Measurements from ENCODE around the gene ST3GAL3.

ST3GAL3 gene

GRCh38 chr1:43885279-43885801, 178.0 kb downstream of the ST3GAL3 start:
- Histone ChIP-seq H3K9ac (no peak overlapping the region), H3K4me2 (peak overlapping the region in 8 of 11 experiments; percentile 33 to 69 (median 55); a peak in 15 of 22 replicates), H3K4me1 (peaks cover 12 to 53% (median 39%) of the 10 kb centered on the region in 10 experiments), H4K20me1 (no peaks in the 10 kb centered on the region), H3K27me3 (no peaks in the 10 kb centered on the region), H3K27ac (peak overlapping the region in 2 of 11 experiments; percentile 7 to 29; a peak in 1 of 22 replicates), H3K36me3 (peaks cover 0 to 45% (median 7%) of the 10 kb centered on the region in 11 experiments; a peak in 9 of 22 replicates), H3K9me3 (replicated peaks in 1 of 11) (no peaks in the 10 kb centered on the region), H3K4me3 (no peak overlapping the region)
- no peak for TF ChIP-seq Cebpa-rat (IDR thresholded peaks at IDR 0.05)

- Histone ChIP-seq H3K4me3 (no peak overlapping the region), H3K9me3 (replicated peaks in 1 of 11) (no peaks in the 10 kb centered on the region), H3K4me1 (peaks cover 0 to 44% (median 35%) of the 10 kb centered on the region in 10 experiments; a peak in 14 of 20 replicates), H3K27ac (no peak overlapping the region), H3K9ac (no peak overlapping the region), H3K27me3 (no peaks in the 10 kb centered on the region), H4K20me1 (no peaks in the 10 kb centered on the region), H3K4me2 (no peak overlapping the region), H3K36me3 (peaks cover 0 to 45% (median 7%) of the 10 kb centered on the region in 11 experiments; a peak in 9 of 22 replicates)
- no peak for TF ChIP-seq Cebpa-rat (IDR thresholded peaks at IDR 0.05)
Measured at GRCh38 chr1:43887748-43888147, 180.4 kb downstream of the ST3GAL3 start.

GRCh38 chr1:43890815-43891214, 183.5 kb downstream of the ST3GAL3 start:
- Histone ChIP-seq H3K4me1 (peaks cover 0 to 30% (median 22%) of the 10 kb centered on the region in 10 experiments; a peak in 12 of 20 replicates), H3K27ac (no peak overlapping the region)

GRCh38 chr1:43893006-43893405, 185.7 kb downstream of the ST3GAL3 start:
- no peaks in the 10 kb centered on the region for H3K9me3 ChIP-seq (replicated peaks in 1 of 11)
- peak overlapping the region in 5 of 11 experiments; percentile 0 to 24 (median 14); a peak in 6 of 22 replicates for H3K4me2 ChIP-seq
- H3K4me1 ChIP-seq: peaks cover 0 to 22% (median 17%) of the 10 kb centered on the region in 10 experiments; a peak in 12 of 20 replicates
- TF ChIP-seq Cebpa-rat (IDR thresholded peaks at IDR 0.05): no peak
- no peaks in the 10 kb centered on the region for H3K27me3 ChIP-seq
- no peaks in the 10 kb centered on the region for H4K20me1 ChIP-seq
- H3K36me3 ChIP-seq: peaks cover 14 to 44% (median 36%) of the 10 kb centered on the region in 11 experiments; a peak in 21 of 22 replicates
- H3K4me3 ChIP-seq: no peak overlapping the region
- no peak overlapping the region for H3K9ac ChIP-seq
- no peak overlapping the region for H3K27ac ChIP-seq

More at GRCh38 chr1:43890815-43891214, 183.5 kb downstream of the ST3GAL3 start:
- H3K4me2 ChIP-seq: no peak overlapping the region
- no peaks in the 10 kb centered on the region for H3K27me3 ChIP-seq
- TF ChIP-seq Cebpa-rat (IDR thresholded peaks at IDR 0.05): no peak
- H3K9me3 ChIP-seq (replicated peaks in 1 of 11): no peaks in the 10 kb centered on the region
- H3K9ac ChIP-seq: no peak overlapping the region
- H4K20me1 ChIP-seq: no peaks in the 10 kb centered on the region
- H3K36me3 ChIP-seq: peaks cover 8 to 43% (median 23%) of the 10 kb centered on the region in 11 experiments; a peak in 18 of 22 replicates
- H3K4me3 ChIP-seq: no peak overlapping the region

GRCh38 chr1:43898981-43899380, 191.6 kb downstream of the ST3GAL3 start:
- Histone ChIP-seq H3K9me3 (replicated peaks in 1 of 11) (no peaks in the 10 kb centered on the region), H3K4me1 (peaks cover 9 to 33% (median 30%) of the 10 kb centered on the region in 10 experiments; a peak in 17 of 20 replicates), H3K4me2 (no peak overlapping the region), H3K9ac (no peak overlapping the region), H4K20me1 (no peaks in the 10 kb centered on the region; a peak in 1 of 22 replicates), H3K27ac (no peak overlapping the region), H3K36me3 (peaks cover 31 to 75% (median 65%) of the 10 kb centered on the region in 11 experiments), H3K27me3 (no peaks in the 10 kb centered on the region), H3K4me3 (no peak overlapping the region)
- TF ChIP-seq Cebpa-rat (IDR thresholded peaks at IDR 0.05): no peak

- H3K4me3 ChIP-seq: no peak overlapping the region
- no peak overlapping the region for H3K4me2 ChIP-seq
- H3K27ac ChIP-seq: no peak overlapping the region
- H3K36me3 ChIP-seq: peaks cover 24 to 65% (median 52%) of the 10 kb centered on the region in 11 experiments
- H3K27me3 ChIP-seq: no peaks in the 10 kb centered on the region
- no peak overlapping the region for H3K9ac ChIP-seq
- H3K4me1 ChIP-seq: peaks cover 9 to 38% (median 33%) of the 10 kb centered on the region in 10 experiments; a peak in 17 of 20 replicates
- no peak for TF ChIP-seq Cebpa-rat (IDR thresholded peaks at IDR 0.05)
- H3K9me3 ChIP-seq (replicated peaks in 1 of 11): no peaks in the 10 kb centered on the region
- no peaks in the 10 kb centered on the region; a peak in 1 of 22 replicates for H4K20me1 ChIP-seq
Measured at GRCh38 chr1:43900386-43900785, 193.1 kb downstream of the ST3GAL3 start.

GRCh38 chr1:43901196-43901961, 194.0 kb downstream of the ST3GAL3 start:
- Histone ChIP-seq H4K20me1 (no peaks in the 10 kb centered on the region; a peak in 1 of 22 replicates), H3K4me1 (peaks cover 9 to 38% (median 33%) of the 10 kb centered on the region in 10 experiments; a peak in 17 of 20 replicates), H3K9me3 (replicated peaks in 1 of 11) (no peaks in the 10 kb centered on the region), H3K4me3 (no peak overlapping the region), H3K4me2 (peak overlapping the region in 9 of 11 experiments; percentile 20 to 84 (median 73); a peak in 16 of 22 replicates), H3K27ac (peak overlapping the region in 4 of 11 experiments; percentile 16 to 47 (median 36); a peak in 3 of 22 replicates), H3K9ac (peak overlapping the region in 2 of 11 experiments; percentile 21 to 39; a peak in 1 of 22 replicates), H3K36me3 (peaks cover 24 to 55% (median 44%) of the 10 kb centered on the region in 11 experiments), H3K27me3 (no peaks in the 10 kb centered on the region)
- no peak for TF ChIP-seq Cebpa-rat (IDR thresholded peaks at IDR 0.05)

GRCh38 chr1:43902058-43902831, 194.9 kb downstream of the ST3GAL3 start:
- peak overlapping the region in 4 of 11 experiments; percentile 16 to 47 (median 36); a peak in 5 of 22 replicates for H3K27ac ChIP-seq
- no peaks in the 10 kb centered on the region; a peak in 1 of 22 replicates for H4K20me1 ChIP-seq
- H3K9me3 ChIP-seq (replicated peaks in 1 of 11): no peaks in the 10 kb centered on the region
- peaks cover 9 to 38% (median 33%) of the 10 kb centered on the region in 10 experiments; a peak in 17 of 20 replicates for H3K4me1 ChIP-seq
- peak overlapping the region in 10 of 11 experiments; percentile 7 to 84 (median 72); a peak in 18 of 22 replicates for H3K4me2 ChIP-seq
- TF ChIP-seq Cebpa-rat (IDR thresholded peaks at IDR 0.05): no peak
- peak overlapping the region in 4 of 11 experiments; percentile 5 to 39 (median 28); a peak in 3 of 22 replicates for H3K9ac ChIP-seq
- no peaks in the 10 kb centered on the region for H3K27me3 ChIP-seq
- no peak overlapping the region for H3K4me3 ChIP-seq
- peaks cover 24 to 55% (median 38%) of the 10 kb centered on the region in 11 experiments for H3K36me3 ChIP-seq

Data from BLaER1 treated with 17β-estradiol and CSF1 and Interleukin-3, amounts not matched to agents 10 nM and 100 nM (cell line).